Lower lobe of right lung (tissue), 2 donors: ENCODE data around the gene GSTP1. TPM values are rescaled to one million over a fixed set of nuclear protein-coding genes. Genes with fewer than 3 reads are reported as not detected.
"Not testable (repeated sequence)": the region's sequence is repeated elsewhere in the genome, so short reads cannot be mapped to it uniquely, and the experiment has no call there.

Experiments
- ATAC-seq, 2 donors: fragments of 200-7000 bp; cut with Tn5 transposase; one replicate each; pipeline ENCODE4 v1.9.1; 2020 to 2022; ENCODE audit warnings: mild to moderate bottlenecking in 2 of 2, moderate library complexity in 2 of 2
- DNase-seq: peaks from one replicate; pipeline ENCODE4 v3.0.0-alpha.2; 2020
- H3K27ac ChIP-seq: fragments of 200-600 bp; one replicate; pipeline ENCODE4 v1.8.0; 2022
- H3K27me3 ChIP-seq: fragments of 200-600 bp; one replicate; pipeline ENCODE4 v1.8.0; 2022; ENCODE audit warnings: low read depth
- H3K36me3 ChIP-seq: fragments of 200-600 bp; one replicate; pipeline ENCODE4 v1.8.0; 2022; ENCODE audit warnings: mild to moderate bottlenecking
- H3K4me1 ChIP-seq: fragments of 200-600 bp; one replicate; pipeline ENCODE4 v1.8.0; 2022
- H3K4me3 ChIP-seq: fragments of 200-600 bp; one replicate; pipeline ENCODE4 v1.8.0; 2022; ENCODE audit warnings: mild to moderate bottlenecking
- H3K9me3 ChIP-seq: fragments of 200-600 bp; one replicate; pipeline ENCODE4 v1.8.0; 2022
- intact Hi-C: fragments of 100-400 bp; cut with DNase I; formaldehyde crosslinking; loops from one replicate; pipeline ENCODE4 v1.11.0; 2022
- total RNA-seq: library from RNA; stranded (reverse); fragmentation: NEBNext Ultra II Directional; extraction: Animal tissue kit (Norgen Biotek cat#: 25700); gene quantifications from one replicate; pipeline ENCODE4 v1.2.1, GENCODE V29; 2021
- TF ChIP-seq, protein P1 (sequence below): fragments of 200-600 bp; IDR thresholded peaks from one replicate; pipeline ENCODE4 v1.8.0; 2022; ENCODE audit warnings: antibody characterized with exemption, mild to moderate bottlenecking
- donor health status: DM: no; HTN: yes; CAD: no; lungs with severe emphysema.

Gene GSTP1
- total RNA-seq, 1 donor from 2014 or later, result 677 TPM

DNA sequence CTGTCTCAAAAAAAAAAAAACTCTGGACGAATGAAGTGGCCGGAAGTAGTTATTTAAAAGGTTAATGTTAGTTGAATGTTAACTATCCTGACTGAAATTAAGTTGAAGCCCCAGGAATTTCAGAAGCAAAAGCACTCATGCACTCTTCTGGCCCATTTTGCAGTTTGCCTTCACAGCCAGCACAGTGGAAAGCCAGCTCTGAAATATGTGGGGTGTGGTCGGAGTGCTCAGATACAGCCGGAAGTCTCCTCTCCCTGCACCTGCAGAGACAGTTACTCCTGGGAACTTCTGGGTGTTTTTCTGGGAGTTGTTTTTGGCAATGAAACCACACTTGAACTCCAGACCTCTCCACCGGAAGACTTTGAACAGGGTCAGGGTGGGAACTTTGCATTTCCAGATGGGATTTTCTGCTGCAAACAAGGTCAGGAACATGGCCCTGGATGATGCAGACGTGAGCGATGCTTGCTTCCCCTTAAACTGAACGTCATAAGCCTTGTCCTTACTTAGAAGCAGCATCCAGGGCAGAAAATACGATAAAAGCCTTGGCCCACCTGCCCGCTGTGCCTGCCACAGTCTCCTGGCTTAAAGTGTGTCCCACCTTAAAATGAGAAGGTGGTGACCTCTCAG lies 38.9 kb upstream of the GSTP1 start:
- Histone ChIP-seq H3K27me3 (no peaks in the 10 kb centered on the region), H3K27ac (peak overlapping the region; percentile 58), H3K4me1 (peaks cover 8% of the 10 kb centered on the region), H3K9me3 (no peaks in the 10 kb centered on the region), H3K4me3 (no peak overlapping the region), H3K36me3 (no peaks in the 10 kb centered on the region)
- ATAC-seq (peak; percentile 45 to 75), DNase-seq (no peak)
- TF ChIP-seq, protein P1, sequence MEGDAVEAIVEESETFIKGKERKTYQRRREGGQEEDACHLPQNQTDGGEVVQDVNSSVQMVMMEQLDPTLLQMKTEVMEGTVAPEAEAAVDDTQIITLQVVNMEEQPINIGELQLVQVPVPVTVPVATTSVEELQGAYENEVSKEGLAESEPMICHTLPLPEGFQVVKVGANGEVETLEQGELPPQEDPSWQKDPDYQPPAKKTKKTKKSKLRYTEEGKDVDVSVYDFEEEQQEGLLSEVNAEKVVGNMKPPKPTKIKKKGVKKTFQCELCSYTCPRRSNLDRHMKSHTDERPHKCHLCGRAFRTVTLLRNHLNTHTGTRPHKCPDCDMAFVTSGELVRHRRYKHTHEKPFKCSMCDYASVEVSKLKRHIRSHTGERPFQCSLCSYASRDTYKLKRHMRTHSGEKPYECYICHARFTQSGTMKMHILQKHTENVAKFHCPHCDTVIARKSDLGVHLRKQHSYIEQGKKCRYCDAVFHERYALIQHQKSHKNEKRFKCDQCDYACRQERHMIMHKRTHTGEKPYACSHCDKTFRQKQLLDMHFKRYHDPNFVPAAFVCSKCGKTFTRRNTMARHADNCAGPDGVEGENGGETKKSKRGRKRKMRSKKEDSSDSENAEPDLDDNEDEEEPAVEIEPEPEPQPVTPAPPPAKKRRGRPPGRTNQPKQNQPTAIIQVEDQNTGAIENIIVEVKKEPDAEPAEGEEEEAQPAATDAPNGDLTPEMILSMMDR, result no peak
- intact Hi-C loops, result no loop called here

DNA sequence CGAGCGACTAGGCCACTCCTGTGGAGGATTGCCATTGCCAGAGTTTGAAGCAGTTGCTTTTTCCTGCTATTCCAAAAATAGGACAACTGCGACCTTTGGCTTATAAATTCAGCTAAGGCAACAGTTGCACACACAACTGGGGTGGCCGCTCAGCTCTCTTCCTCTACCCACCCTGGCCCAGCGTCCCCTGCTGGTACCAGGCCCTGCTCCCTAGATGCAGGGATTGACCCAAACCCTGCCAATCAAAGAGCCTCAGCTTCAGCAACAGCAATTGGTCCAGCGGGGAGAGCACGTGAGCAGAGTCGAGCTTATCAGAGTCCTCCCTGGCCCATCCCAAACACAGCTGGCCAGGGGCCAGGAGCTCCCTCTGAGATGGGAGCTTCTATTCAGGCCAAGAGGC lies 38.3 kb upstream of the GSTP1 start:
- Histone ChIP-seq H3K27ac (peak overlapping the region; percentile 58), H3K27me3 (no peaks in the 10 kb centered on the region), H3K9me3 (no peaks in the 10 kb centered on the region), H3K36me3 (no peaks in the 10 kb centered on the region), H3K4me1 (peaks cover 8% of the 10 kb centered on the region), H3K4me3 (no peak overlapping the region)
- ATAC-seq (peak; percentile 15), DNase-seq (no peak)
- TF ChIP-seq, protein P1, result no peak
- intact Hi-C loops, result no loop called here

DNA sequence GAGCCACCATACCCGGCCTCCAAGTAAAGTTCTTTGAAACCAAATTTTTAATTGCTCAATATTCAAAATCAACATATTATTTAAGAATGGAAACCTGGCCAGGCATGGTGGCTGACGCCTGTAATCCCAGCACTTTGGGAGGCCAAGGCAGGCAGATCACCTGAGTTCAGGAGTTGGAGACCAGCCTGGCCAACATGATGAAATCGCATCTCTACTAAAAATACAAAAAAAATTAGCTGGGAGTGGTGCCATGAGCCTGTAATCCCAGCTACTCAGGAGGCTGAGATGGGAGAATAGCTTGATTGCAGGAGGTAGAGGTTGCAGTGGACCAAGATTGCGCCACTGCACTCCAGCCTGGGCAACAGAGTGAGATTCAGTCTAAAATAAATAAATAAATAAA lies 35.5 kb upstream of the GSTP1 start:
- H3K27me3 ChIP-seq, H3K4me1 ChIP-seq, H3K9me3 ChIP-seq, ATAC-seq, DNase-seq, intact Hi-C loops, H3K4me3 ChIP-seq, H3K27ac ChIP-seq, H3K36me3 ChIP-seq: not testable (repeated sequence)

DNA sequence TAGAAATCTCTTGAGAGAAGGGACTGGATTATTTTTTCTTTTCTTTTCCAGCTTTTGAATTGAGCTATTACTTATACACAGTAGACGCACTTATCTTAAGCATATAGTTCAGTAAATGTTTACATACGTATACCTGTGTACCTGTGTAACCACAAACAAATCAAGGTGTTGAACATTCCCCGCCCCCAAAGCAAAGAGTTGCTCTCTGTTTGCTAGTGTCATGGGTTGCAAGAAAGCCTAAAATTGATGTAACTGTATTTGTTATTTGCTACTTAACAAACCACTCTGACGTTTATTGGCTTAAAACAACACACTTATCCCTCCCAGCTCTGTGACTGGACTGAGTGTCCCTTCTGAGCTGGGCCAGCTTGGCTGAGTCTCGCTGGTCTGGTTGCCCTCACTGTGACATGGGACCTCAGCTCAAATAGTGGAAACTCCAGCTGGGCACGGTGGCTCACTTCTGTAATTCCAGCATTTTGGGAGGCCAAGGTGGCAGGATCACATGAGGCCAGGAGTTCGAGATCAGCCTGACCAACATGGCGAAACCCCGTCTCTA lies 35.0 kb upstream of the GSTP1 start:
- TF ChIP-seq, protein P1, result no peak
- Histone ChIP-seq H3K4me1 (peaks cover 8% of the 10 kb centered on the region), H3K4me3 (no peak overlapping the region), H3K27ac (no peak overlapping the region), H3K9me3 (no peaks in the 10 kb centered on the region), H3K36me3 (no peaks in the 10 kb centered on the region), H3K27me3 (no peaks in the 10 kb centered on the region)
- intact Hi-C loops, result no loop called here
- DNase-seq (no peak), ATAC-seq (peak; percentile 57 to 72)

DNA sequence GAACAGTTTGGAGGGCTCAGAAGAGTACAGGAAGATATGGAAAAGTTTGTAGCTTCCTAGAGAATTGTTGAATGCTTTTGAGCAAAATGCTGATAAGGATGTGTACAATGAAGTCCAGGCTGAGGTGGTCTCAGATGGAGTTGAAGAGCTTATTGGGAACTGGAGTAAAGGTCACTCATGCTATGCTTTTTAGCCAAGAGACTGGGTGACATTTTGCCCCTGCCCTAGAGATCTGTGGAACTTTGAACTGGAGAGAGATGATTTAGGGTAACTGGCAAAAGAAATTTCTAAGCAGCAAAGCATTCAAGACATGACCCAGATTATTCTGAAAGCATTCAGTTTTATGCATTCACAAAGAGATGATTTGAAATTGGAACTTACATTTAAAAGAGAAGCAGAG lies 32.5 kb upstream of the GSTP1 start:
- Histone ChIP-seq H3K27me3 (no peaks in the 10 kb centered on the region), H3K4me3 (no peak overlapping the region), H3K9me3 (no peaks in the 10 kb centered on the region), H3K27ac (no peak overlapping the region), H3K36me3 (no peaks in the 10 kb centered on the region), H3K4me1 (no peaks in the 10 kb centered on the region)
- no peak for ATAC-seq
- TF ChIP-seq, protein P1, result no peak
- DNase-seq, result no peak
- intact Hi-C loops, result no loop called here

DNA sequence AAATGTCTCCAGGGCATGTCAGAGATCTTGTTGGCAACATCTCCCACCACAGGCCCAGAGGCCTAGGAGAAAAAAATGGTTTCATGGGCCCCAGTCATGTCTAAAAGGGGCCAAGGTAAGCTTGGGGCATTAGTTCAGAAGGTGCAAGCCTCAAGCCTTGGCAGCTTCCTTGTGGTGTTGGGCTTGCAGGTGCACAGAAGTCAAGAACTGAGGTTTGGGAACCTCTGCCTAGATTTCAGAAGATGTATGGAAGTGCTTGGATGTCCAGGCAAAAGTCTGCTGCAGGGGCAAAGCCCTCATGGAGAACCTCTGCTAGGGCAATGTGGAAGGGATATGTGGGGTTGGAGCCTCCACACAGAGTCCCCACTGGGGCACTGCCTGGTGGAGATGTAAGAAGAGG lies 31.9 kb upstream of the GSTP1 start:
- ATAC-seq, intact Hi-C loops, H3K36me3 ChIP-seq, H3K4me3 ChIP-seq, H3K27ac ChIP-seq, H3K4me1 ChIP-seq, DNase-seq, H3K27me3 ChIP-seq, H3K9me3 ChIP-seq: not testable (repeated sequence)
